K562 (cell line): ENCODE results near the gene NLRP12. TPM values are rescaled to one million over a fixed set of nuclear protein-coding genes. Genes with fewer than 3 reads are reported as not detected.

Experiments used
- ARID3A ChIP-seq: IDR thresholded peaks from 2 replicates; pipeline ENCODE4 v1.6.1; 2012; ENCODE audit warnings: low read depth, low read length, improper control_type of control experiment, borderline replicate concordance
- ATF1 ChIP-seq, 2 experiments: fragments of 450-650 bp in 1 of 2; IDR thresholded peaks; 2 replicates each; pipeline ENCODE4 v1.6.1; 2016; ENCODE audit warnings: missing compliant biosample characterization in 1 of 2, missing genetic modification characterization in 1 of 2
- CXXC5 ChIP-seq: fragments of 250-450 bp; sonication (Bioruptor Pico); IDR thresholded peaks from 2 replicates; pipeline ENCODE4 v1.8.0; 2022; ENCODE audit warnings: inconsistent platforms, mild to moderate bottlenecking, moderate library complexity
- NFIX ChIP-seq: fragments of 250-450 bp; sonication (Bioruptor Pico); IDR thresholded peaks from 2 replicates; pipeline ENCODE4 v1.4.0; 2020; ENCODE audit warnings: low read depth, mild to moderate bottlenecking, moderate library complexity
- TSHZ1 ChIP-seq: fragments of 250-450 bp; sonication (Bioruptor Pico); IDR thresholded peaks from 2 replicates; pipeline ENCODE4 v1.4.0; 2020; ENCODE audit warnings: mild to moderate bottlenecking, moderate library complexity
- polyA plus RNA-seq, 8 experiments: library from polyadenylated mRNA; depleted of rRNA in 4 of 8; stranded (reverse) in 5 of 8; unstranded in 3 of 8; fragments of >200 nt; fragmentation: Nextera tagmentation in 2 of 8; fragmentation: Illumina TruSeq in 1 of 8; extraction: Ambion mirVana in 2 of 8; extraction: Trizol in 1 of 8; gene quantifications; 2 replicates each; pipeline versions ENCODE4 v1.2.1 to v1.2.3, GENCODE V29; 2011 to 2014; ENCODE audit warnings: inconsistent platforms in 1 of 8, missing spikeins in 1 of 8
- total RNA-seq, 7 experiments: library from RNA; depleted of rRNA in 6 of 7; stranded (reverse); fragments of >200 nt in 6 of 7; fragmentation: Illumina TruSeq in 2 of 7; extraction: Trizol in 2 of 7; gene quantifications; 2 replicates each; pipeline versions ENCODE4 v1.2.1 to v1.2.3, GENCODE V29; 2011 to 2021; ENCODE audit warnings: low replicate concordance in 1 of 7
- TF ChIP-seq, protein P1 (sequence below): sonication (generic); formaldehyde crosslinking; IDR thresholded peaks from 2 replicates; pipeline ENCODE4 v1.8.1; 2023; ENCODE audit warnings: missing genetic modification reagents, mild to moderate bottlenecking, borderline replicate concordance
- TF ChIP-seq, protein P2 (sequence below): sonication (generic); formaldehyde crosslinking; IDR thresholded peaks from 2 replicates; pipeline ENCODE4 v1.8.1; 2023; ENCODE audit warnings: mild to moderate bottlenecking, missing genetic modification reagents

NLRP12 gene
- total and polyA plus RNA-seq, 9 of the 15 experiments (the other 6 are each of a cell fraction or from before 2014, with no cell fraction given), result not detected

DNA sequence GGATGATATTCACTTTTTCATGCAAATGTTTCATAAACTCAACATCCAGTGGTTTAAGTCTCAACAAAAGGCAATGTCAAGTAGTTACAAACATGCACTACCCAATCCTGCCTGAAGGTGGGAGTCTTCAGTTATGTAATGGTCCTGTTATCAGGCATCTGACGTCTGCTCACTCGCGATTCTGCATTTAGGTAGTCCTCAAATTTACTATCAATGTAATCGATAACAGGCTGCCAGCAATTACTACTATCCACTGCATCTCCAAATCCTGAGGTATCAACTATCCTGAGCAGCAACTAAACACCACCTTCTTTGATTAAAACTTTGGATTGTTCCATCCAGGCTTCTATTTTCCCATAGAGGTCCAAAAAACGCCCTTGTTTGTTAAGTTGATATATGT is 51.2 kb downstream of the NLRP12 start (continued):
- TF ChIP-seq, protein P1, sequence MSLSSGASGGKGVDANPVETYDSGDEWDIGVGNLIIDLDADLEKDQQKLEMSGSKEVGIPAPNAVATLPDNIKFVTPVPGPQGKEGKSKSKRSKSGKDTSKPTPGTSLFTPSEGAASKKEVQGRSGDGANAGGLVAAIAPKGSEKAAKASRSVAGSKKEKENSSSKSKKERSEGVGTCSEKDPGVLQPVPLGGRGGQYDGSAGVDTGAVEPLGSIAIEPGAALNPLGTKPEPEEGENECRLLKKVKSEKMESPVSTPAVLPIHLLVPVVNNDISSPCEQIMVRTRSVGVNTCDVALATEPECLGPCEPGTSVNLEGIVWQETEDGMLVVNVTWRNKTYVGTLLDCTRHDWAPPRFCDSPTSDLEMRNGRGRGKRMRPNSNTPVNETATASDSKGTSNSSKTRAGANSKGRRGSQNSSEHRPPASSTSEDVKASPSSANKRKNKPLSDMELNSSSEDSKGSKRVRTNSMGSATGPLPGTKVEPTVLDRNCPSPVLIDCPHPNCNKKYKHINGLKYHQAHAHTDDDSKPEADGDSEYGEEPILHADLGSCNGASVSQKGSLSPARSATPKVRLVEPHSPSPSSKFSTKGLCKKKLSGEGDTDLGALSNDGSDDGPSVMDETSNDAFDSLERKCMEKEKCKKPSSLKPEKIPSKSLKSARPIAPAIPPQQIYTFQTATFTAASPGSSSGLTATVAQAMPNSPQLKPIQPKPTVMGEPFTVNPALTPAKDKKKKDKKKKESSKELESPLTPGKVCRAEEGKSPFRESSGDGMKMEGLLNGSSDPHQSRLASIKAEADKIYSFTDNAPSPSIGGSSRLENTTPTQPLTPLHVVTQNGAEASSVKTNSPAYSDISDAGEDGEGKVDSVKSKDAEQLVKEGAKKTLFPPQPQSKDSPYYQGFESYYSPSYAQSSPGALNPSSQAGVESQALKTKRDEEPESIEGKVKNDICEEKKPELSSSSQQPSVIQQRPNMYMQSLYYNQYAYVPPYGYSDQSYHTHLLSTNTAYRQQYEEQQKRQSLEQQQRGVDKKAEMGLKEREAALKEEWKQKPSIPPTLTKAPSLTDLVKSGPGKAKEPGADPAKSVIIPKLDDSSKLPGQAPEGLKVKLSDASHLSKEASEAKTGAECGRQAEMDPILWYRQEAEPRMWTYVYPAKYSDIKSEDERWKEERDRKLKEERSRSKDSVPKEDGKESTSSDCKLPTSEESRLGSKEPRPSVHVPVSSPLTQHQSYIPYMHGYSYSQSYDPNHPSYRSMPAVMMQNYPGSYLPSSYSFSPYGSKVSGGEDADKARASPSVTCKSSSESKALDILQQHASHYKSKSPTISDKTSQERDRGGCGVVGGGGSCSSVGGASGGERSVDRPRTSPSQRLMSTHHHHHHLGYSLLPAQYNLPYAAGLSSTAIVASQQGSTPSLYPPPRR (CRISPR knock-in tag), result no peak
- TF ChIP-seq NFIX (CRISPR knock-in tag) (no peak), TSHZ1 (no peak), CXXC5 (CRISPR knock-in tag) (peak; percentile 46; the same call in 1 of the 2 replicates), ARID3A (peak; percentile 60; the same call in 1 of the 2 replicates), ATF1 (CRISPR knock-in tag; IDR thresholded peaks at IDR 0.05) (no peak), ATF1 (tag; IDR thresholded peaks at IDR 0.05) (peak; percentile 74)
- TF ChIP-seq, protein P2, sequence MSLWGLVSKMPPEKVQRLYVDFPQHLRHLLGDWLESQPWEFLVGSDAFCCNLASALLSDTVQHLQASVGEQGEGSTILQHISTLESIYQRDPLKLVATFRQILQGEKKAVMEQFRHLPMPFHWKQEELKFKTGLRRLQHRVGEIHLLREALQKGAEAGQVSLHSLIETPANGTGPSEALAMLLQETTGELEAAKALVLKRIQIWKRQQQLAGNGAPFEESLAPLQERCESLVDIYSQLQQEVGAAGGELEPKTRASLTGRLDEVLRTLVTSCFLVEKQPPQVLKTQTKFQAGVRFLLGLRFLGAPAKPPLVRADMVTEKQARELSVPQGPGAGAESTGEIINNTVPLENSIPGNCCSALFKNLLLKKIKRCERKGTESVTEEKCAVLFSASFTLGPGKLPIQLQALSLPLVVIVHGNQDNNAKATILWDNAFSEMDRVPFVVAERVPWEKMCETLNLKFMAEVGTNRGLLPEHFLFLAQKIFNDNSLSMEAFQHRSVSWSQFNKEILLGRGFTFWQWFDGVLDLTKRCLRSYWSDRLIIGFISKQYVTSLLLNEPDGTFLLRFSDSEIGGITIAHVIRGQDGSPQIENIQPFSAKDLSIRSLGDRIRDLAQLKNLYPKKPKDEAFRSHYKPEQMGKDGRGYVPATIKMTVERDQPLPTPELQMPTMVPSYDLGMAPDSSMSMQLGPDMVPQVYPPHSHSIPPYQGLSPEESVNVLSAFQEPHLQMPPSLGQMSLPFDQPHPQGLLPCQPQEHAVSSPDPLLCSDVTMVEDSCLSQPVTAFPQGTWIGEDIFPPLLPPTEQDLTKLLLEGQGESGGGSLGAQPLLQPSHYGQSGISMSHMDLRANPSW (CRISPR knock-in tag), result no peak
